Inflammatory macrophage treated with lipopolysaccharide for 4 hours (primary cell): Measurements from ENCODE around the gene RDH5.
A peak's percentile ranks its signal among the peaks of the same experiment; 100 is the strongest.

ENCODE experiments used
- DNase-seq: peaks from one replicate; pipeline ENCODE4 v3.0.0-alpha.2; 2020

RDH5 gene

DNA sequence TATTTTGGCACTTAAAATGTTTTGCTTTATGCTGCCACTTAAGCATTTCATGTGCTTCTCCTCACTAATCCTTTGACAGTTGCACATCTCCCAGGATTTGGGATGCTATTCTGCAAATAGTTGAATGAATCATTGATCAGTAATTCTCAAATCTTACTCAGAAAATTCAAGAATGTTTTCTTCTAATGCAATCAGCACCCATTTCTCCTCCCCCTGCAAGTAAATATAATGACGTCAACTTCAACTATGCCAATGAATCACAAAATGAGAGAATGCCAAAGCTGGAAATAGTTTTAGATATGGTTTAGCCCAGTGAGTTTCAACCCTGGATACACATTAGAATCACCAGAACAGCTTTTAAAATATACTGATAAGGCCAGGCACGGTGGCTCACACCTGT lies 6.5 kb upstream of the RDH5 start:
- DNase-seq: no peak

DNA sequence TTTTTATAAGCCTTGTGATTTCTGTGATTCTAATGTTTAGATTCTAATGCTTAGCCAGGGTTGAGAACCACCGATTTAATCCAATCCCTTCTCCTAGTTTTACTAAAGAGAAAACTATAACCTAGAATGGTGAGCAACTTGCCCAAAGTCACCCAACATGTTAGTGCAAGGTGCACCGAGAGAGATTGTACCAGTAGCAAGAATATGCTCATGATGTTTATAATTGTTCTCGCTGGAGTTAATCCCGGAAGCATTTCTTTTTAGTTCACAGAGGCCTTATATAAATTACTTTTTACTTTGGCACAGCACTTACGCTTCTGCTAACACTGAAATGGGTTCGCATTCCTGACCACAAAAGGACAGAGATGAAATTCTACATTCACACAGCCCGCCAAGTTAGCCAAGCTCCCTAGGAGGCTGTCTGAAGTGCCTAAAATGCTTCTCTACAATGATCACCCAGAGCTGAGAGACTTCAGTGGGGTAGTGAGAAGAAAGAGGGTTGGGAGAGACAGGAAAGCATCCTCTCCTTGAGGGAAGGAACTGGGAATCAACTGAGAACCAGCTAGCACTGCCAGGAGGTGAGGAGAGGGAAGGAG lies 4.9 kb upstream of the RDH5 start:
- no peak for DNase-seq

GRCh38 chr12:55715833-55716581 lies 4.2 kb upstream of the RDH5 start, which contains the start of gene BLOC1S1:
Gene BLOC1S1 (plus strand): TSS chr12:55716046. CDS start chr12:55716052, 6 bp downstream.
- peak; percentile 81 for DNase-seq

DNA sequence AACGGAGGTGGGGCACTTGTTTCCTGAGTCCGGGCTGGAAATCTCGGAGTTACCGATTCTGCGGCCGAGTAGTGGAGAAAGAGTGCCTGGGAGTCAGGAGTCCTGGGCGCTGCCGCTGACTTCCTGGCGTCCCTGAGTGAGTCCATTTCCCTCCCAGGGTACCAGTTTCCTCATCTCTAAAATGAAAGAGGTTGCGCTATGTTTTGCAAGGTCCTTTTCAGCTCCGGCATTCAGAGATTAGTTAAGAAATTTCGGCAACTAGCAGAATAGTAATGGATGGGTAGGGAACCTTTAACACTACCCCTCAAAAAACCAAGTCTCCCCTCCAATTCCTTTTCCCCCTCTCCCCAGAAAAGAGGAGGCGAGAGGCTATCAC lies 3.6 kb upstream of the RDH5 start:
- DNase-seq: peak; percentile 68

DNA sequence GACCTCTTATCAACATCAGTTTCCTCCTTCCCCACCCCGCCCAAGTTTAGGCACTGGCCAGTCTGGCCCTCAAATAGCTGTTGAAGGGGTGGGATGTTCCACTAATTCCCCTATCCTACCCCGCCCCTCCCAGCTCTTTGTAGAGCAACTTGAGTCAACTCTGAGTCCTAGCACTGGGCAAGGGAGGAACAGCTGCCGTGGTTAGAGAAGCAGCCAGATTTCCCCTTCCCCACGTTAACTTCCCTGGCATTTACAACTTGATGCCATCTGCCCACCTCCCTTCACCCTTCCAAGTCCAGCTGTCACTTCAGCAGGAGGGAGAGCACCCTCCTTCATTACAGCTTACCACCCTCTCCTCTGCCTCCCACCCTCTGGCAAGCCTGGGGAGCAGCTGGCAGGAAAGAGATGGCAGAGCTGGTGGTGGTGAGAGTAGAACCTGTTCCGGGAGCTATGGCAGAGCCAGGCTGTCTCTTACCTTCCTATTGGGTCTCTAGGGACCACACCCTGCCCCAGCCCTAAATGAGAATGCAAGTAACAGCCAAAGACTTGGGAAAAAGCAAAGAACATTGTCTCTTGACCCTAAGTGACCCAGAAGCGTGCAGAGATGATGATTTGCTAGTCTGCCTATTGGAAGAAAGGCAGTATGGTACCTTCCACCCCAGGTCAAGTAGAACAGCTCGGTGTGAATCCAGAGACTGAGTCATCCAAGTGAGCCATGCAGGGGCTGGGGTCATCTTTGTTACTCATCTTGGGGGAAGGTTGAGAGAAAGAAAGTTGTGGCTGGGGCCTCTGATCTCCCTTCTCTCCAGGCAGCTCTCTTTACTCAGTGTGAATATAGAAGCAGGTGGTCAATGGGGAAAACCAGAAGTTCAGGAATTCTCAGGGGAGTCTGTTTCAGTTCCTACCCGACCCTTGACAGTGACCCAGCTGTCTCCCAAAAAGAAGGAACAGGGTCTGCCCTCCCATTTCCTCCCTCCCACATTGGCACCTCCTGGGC lies 2.9 kb upstream of the RDH5 start:
- DNase-seq: peak; percentile 30

GRCh38 chr12:55718015-55718414 lies 2.2 kb upstream of the RDH5 start:
- no peak for DNase-seq

DNA sequence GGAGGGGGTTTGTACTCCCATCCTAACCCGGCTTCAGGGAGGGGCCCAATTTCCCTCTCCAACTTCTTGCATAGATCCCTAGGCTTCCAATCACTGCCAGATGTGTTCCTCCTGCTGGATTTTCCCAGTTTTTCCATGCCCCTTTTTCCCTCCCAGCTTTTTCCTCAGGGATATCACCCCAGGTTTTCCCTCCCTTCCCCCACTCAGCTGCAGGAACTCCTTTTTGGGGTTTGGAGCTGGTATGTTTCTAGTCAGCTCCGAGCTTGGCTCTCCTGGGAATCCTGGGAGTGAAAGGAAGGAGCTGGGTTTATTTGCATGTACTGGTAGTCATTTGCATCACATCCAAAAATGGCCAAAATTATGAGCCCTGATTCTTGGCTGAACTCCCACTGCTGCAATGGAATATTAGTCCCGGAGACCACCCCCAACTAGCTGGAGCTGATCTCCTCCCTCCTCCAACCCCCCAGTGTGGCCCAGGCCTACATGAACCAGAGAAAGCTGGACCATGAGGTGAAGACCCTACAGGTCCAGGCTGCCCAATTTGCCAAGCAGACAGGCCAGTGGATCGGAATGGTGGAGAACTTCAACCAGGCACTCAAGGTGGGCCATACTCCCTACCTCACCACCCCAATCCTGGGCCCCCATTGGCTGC lies 1.4 kb upstream of the RDH5 start:
- DNase-seq: no peak

- DNase-seq: no peak
Observed at GRCh38 chr12:55719371-55719770, 822 bp upstream of the RDH5 start.

- DNase-seq: peak; percentile 72
Observed at GRCh38 chr12:55720894-55721444, 776 bp downstream of the RDH5 start.

DNA sequence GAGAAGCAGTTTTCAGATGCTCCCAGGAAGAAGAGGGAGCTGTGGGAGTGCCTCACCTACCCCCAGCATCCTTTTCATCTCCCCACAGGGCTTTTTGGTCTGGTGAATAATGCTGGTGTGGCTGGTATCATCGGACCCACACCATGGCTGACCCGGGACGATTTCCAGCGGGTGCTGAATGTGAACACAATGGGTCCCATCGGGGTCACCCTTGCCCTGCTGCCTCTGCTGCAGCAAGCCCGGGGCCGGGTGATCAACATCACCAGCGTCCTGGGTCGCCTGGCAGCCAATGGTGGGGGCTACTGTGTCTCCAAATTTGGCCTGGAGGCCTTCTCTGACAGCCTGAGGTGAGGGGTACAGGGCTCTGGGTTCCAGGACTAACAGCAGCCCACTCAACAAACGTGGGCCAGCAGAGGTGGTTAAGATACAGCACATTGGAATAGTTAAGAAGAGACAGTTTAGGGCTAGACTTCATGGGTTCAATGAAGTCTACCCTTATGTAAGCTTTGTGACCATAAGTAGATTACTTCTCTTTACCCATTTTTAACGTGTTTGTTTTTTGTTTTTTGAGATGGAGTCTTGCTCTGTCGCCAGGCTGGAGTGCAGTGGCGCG lies 1.5 kb downstream of the RDH5 start:
- DNase-seq: no peak

DNA sequence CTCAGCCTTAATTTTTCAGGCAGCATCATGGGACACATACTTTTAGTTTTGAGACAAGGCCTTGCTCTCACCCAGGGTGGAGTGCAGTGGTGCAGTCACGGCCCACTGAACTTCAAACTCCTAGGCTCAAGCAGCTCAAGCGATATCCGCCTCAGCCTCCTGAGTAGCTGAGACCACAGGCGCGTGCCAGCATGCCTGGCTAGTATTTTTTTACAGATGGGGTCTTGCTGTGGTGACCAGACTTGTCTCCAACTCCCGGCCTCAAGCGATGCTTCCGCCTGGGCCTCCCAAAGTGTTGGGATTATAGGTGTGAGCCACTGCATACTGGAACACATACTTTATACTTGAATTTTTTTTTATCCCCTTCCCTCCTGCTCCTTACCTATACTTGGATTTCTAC lies 2.8 kb downstream of the RDH5 start:
- no peak for DNase-seq

DNA sequence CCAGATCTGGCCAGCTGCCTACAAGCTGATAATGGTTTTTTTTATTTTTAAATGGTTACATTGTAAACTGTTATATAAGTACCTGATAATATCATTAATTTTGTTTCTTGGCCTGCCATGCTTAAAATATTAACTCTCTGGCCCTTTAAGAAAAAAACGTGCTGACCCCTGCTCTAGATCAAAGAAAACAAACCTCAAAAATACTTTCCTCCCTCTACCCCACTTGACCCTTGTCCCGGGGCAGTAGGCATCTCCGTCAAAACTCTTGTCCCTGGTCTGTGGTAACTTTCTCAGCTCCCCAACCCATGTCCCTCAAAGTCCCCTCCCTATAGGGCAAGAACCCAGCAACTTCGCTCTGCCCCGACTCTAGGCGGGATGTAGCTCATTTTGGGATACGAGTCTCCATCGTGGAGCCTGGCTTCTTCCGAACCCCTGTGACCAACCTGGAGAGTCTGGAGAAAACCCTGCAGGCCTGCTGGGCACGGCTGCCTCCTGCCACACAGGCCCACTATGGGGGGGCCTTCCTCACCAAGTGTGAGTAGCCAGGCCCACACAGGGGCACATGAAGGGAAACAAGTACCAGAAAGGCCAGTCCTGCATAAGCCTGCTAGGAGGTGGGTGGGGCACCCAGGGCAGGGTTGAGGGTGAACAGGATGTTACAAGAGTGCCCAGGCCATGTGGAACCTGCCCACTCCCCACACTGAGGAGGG lies 3.5 kb downstream of the RDH5 start:
- DNase-seq: no peak

GRCh38 chr12:55724226-55724939 lies 4.2 kb downstream of the RDH5 start:
- DNase-seq: peak; percentile 69

- DNase-seq: no peak
Observed at GRCh38 chr12:55724940-55725309, 4.7 kb downstream of the RDH5 start.

DNA sequence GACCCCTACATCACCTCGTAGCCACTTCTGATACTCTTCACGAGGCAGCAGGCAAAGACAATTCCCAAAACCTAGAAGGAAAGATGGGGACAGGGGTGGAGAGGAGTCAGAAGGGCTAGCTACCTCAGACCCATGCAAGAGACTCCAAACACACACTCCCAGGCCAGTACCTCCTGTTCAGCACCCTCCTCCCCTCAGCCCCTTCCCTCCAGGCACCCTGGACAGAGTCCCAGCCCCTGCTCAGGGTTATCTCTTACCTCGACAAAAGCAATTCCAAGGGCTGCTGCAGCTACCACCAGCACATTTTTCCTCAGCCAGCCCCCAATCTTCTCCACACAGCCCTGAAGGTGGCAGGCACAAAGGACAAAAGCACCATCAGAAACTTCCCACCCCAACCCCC lies 5.4 kb downstream of the RDH5 start:
- DNase-seq: no peak

- DNase-seq: peak; percentile 78
Observed at GRCh38 chr12:55726971-55727370, 6.8 kb downstream of the RDH5 start.

DNA sequence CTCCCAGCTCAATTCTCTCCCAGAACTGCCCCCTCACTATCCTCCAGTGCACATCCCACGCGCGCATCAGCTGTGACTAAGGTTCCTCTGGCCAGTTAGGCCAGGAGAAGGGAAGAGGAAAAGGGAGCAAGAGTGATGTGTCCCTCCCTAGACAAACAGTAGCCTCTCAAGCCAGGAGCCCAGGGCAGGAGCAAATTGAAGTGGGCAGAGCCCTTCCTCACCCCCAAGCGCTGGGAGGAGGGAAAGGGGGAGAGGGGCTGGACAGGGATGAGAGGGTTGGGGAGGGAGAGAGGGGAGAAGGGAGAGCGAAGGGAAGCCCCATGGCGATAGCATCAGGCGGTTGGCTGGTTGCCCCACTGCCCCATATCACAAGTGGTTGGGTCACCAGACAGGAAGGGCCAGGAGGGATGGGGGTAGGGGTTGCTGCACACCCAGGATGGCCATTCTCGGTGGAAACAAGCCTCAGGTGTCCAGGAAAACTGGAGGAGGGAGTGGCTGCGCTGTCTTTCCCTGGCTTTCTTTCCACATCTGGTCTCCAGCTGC lies 7.5 kb downstream of the RDH5 start:
- peak; percentile 76 for DNase-seq

DNA sequence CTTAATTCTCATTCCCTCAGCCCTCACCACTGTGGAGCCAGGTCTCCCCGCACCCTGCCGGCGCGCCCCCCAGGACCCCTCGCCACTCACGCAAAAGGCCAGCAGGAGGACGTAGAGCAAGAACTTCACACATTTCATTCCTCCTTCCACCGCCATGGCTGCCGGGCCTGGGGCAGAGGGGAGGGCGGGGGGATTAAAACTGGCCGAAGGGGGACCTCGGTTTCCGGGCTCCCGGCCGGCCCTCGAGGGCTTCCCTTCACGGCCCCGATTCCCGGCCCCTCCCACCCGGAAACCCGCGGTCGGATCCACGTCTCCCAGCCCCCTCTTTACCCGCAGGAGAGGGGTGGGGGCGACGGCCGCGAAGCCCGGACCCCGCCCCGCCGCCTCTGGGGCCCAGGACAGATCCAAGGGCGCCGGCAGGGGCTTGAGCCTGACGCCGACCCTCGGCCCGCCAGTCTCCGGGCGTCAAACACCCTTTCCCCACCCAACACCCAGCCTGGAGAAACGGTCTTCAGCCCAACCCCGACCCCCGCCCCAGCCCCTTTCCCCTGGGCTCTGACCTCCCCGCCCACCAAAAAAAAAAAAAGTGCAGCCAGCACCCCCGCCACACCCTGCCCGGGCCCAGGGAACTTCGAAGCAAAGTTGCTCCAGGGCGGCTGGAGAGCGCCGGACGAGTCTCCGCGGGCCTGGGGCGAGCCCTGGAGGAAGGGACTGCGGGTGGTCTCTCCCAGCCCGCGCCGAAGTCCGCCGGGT lies 8.2 kb downstream of the RDH5 start:
- DNase-seq: peak; percentile 58

DNA sequence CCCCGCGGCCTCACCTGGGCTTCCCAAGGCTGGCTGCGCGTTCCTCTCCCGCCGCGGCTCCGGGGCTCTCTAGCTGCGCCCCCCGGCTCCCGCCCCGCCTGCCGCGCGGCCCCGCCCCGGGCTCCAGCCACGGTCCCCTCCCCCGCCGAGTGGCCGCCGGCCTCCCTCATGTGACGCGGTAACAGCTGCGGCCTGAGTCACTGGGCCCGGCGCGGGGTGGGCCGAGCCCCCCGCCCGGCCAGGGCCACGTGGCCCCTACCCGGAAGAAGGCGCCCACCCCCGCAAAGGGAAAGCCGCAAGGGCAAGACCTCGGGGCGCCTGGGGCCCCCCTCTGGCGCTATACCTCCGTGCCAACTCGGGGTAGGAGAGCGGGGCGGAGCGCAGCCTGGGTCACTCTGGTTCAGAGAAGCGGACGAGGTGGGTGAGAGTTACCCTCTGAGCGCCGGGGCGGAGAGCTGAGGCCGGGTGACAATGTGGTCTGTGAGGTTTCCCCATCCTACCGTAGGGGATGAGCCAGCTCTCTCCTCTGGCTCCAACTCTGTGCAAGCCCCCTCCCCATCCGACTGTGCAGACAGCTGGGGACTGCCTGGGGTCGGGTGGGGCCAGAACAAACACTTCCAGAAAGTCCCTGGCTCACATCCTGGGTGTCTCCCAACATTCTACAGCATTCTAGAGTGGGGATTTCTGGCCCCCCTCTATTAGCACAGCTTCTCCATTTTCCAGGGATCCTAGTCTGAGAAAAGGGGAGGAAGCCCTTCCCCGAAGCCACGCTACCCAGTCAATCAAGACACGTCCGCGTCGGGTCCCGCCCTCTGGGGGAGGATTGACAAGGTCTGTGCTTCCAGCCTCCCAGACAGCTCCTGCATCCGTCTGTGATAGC lies 9.0 kb downstream of the RDH5 start, which contains the start of gene CD63:
TSS of gene CD63 (minus strand) at position 71 of the 880 bp plus-strand sequence. CDS start 668 bp downstream, outside the sequence.
- peak; percentile 94 for DNase-seq
